ENCODE measurements around the gene VSIG10L2.

- TF ChIP-seq EZH2 (IDR thresholded peaks at IDR 0.05; ENCODE audit: low read depth) (no peak), CTCF (conservative IDR thresholded peaks at IDR 0.05) (no peak)
These were observed 5.9 kb downstream of the VSIG10L2 start for GRCh38 chr11:125951731-125952130.
